Uterus (tissue), 2 donors: ENCODE results near the gene PPP2R2C.

ENCODE experiments used
- POLR2A ChIP-seq, 2 donors: fragments of 450-650 bp; IDR thresholded peaks; one replicate each; pipeline ENCODE4 v1.6.1; 2016; ENCODE audit warnings: antibody characterized with exemption in 2 of 2, mild to moderate bottlenecking in 1 of 2, moderate library complexity in 1 of 2
- TF ChIP-seq, protein P1 (sequence below), 4 experiments: fragments of 200-600 bp in 2 of 4; fragments of 450-650 bp in 2 of 4; sonication (generic) in 2 of 4; IDR thresholded peaks; one replicate each; pipeline ENCODE4 v1.5.1; 2016 to 2019; ENCODE audit warnings: antibody characterized with exemption in 4 of 4, mild to moderate bottlenecking in 2 of 4, moderate library complexity in 1 of 4

DNA sequence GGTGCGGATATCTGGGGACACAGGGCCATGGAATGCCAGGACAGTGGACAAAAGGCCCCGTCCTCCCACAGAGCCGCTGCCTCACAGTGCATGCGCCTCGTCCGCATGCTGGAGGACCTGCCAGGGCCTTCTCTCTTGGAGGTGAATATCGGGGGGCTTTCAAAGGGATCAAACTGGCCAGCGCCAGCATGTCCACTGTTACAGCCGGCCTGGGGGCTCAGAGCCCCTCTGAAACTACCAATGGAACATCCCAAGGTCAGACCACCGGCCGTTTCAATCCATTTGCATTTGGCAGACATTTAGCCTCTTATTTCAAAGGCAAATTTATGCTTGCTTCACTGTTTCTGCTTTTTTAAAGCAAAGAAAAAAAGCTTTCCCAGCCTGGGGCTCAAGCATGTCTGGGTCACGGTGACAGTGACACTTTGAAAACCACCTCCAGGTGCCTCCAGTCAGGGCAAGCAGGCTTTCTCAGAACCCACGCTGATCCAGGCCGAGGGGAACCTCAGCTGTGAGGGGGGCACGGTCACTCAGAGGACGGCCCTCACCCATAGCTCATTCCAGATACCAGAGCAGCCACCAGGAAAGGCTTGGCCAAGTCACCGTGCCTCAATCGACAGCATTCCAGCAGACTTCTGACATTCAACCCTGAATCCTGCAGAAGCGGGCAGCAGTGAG lies 57.2 kb downstream of the PPP2R2C start:
- TF ChIP-seq, protein P1, sequence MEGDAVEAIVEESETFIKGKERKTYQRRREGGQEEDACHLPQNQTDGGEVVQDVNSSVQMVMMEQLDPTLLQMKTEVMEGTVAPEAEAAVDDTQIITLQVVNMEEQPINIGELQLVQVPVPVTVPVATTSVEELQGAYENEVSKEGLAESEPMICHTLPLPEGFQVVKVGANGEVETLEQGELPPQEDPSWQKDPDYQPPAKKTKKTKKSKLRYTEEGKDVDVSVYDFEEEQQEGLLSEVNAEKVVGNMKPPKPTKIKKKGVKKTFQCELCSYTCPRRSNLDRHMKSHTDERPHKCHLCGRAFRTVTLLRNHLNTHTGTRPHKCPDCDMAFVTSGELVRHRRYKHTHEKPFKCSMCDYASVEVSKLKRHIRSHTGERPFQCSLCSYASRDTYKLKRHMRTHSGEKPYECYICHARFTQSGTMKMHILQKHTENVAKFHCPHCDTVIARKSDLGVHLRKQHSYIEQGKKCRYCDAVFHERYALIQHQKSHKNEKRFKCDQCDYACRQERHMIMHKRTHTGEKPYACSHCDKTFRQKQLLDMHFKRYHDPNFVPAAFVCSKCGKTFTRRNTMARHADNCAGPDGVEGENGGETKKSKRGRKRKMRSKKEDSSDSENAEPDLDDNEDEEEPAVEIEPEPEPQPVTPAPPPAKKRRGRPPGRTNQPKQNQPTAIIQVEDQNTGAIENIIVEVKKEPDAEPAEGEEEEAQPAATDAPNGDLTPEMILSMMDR (IDR thresholded peaks at IDR 0.05) = no peak
- TF ChIP-seq POLR2A (IDR thresholded peaks at IDR 0.05) = no peak
